OCI-LY3 (cell line): Measurements from ENCODE around the gene TNS1.

Source experiments
- CTCF ChIP-seq: fragments of 200-600, 300-600 bp; sonication (generic); IDR thresholded peaks from 2 replicates; pipeline ENCODE4 v1.5.1; 2014; ENCODE audit warnings: antibody characterized with exemption, low read length, low read depth
- EZH2phosphoT487 ChIP-seq: fragments of 200-600 bp; shearing (Covaris generic); IDR thresholded peaks from 2 replicates; pipeline ENCODE4 v1.6.1; 2018; ENCODE audit warnings: antibody characterized with exemption, mixed run types, low read depth

GRCh38 chr2:218040883-218041282 is 38.1 kb upstream of the TNS1 start:
- no peak for TF ChIP-seq CTCF
- no peak for TF ChIP-seq EZH2phosphoT487
